Loucy (cell line): ENCODE data around the gene POLR2L.

Source experiments
- H2AFZ ChIP-seq: fragments of 200-600 bp; sonication (generic); 2 replicates; pipeline ENCODE4 v1.6.0; 2016; ENCODE audit warnings: antibody characterized with exemption, mild to moderate bottlenecking, low read length, moderate library complexity
- H3F3A ChIP-seq: fragments of 200-600 bp; 2 replicates; pipeline ENCODE4 v1.6.0; 2016; ENCODE audit warnings: antibody characterized with exemption, low read depth, mild to moderate bottlenecking
- H3K27me3 ChIP-seq: fragments of 200-600 bp; sonication (generic); 2 replicates; pipeline ENCODE4 v1.6.1; 2014; ENCODE audit warnings: low read length, mild to moderate bottlenecking; ENCODE audit not compliant: insufficient read depth, poor library complexity, severe bottlenecking
- H3K36me3 ChIP-seq: fragments of 200-600 bp; sonication (generic); 2 replicates; pipeline ENCODE4 v1.6.1; 2016; ENCODE audit warnings: low read length; ENCODE audit not compliant: insufficient read depth
- H3K4me1 ChIP-seq: fragments of 200-600 bp; sonication (generic); 2 replicates; pipeline ENCODE4 v1.5.1; 2014; ENCODE audit warnings: low read length, mild to moderate bottlenecking; ENCODE audit not compliant: insufficient read depth, poor library complexity, severe bottlenecking
- H3K4me2 ChIP-seq: fragments of 200-600 bp; sonication (generic); 2 replicates; pipeline ENCODE4 v1.6.0; 2014; ENCODE audit warnings: antibody characterized with exemption, low read length, low read depth, mild to moderate bottlenecking; ENCODE audit not compliant: poor library complexity, severe bottlenecking
- H3K4me3 ChIP-seq: fragments of 200-600 bp; sonication (generic); 2 replicates; pipeline ENCODE4 v1.5.1; 2014; ENCODE audit warnings: low read length, mild to moderate bottlenecking, mixed read lengths; ENCODE audit not compliant: poor library complexity, severe bottlenecking
- H3K79me2 ChIP-seq: fragments of 200-600 bp; sonication (generic); 2 replicates; pipeline ENCODE4 v1.6.1; 2014; ENCODE audit warnings: low read length; ENCODE audit not compliant: insufficient read depth
- H3K9ac ChIP-seq: fragments of 200-600 bp; sonication (generic); 2 replicates; pipeline ENCODE4 v1.6.0; 2014; ENCODE audit warnings: mild to moderate bottlenecking, low read depth, low read length, moderate library complexity; ENCODE audit not compliant: poor library complexity, severe bottlenecking
- H3K9me2 ChIP-seq: fragments of 200-600 bp; sonication (generic); replicated peaks from 2 replicates; pipeline ENCODE4 v1.6.1; 2016; ENCODE audit warnings: low read depth, low read length, mixed read lengths
- H3K9me3 ChIP-seq: fragments of 200-600 bp; sonication (generic); 2 replicates; pipeline ENCODE4 v1.6.1; 2014; ENCODE audit warnings: mild to moderate bottlenecking, antibody characterized with exemption, low read length, low read depth; ENCODE audit not compliant: insufficient read depth
- H4K20me1 ChIP-seq: fragments of 200-600 bp; sonication (generic); 2 replicates; pipeline ENCODE4 v1.6.0; 2014; ENCODE audit warnings: antibody characterized with exemption, low read length, mild to moderate bottlenecking; ENCODE audit not compliant: insufficient read depth, poor library complexity, severe bottlenecking
- EZH2phosphoT487 ChIP-seq: fragments of 200-600 bp; IDR thresholded peaks from 2 replicates; pipeline ENCODE4 v1.6.1; 2018; ENCODE audit warnings: antibody characterized with exemption, mild to moderate bottlenecking, moderate library complexity, borderline replicate concordance
- TF ChIP-seq, protein P1 (sequence below): fragments of 200-600 bp; sonication (generic); conservative IDR thresholded peaks from 2 replicates; pipeline ENCODE4 v1.5.1; 2014; ENCODE audit warnings: mild to moderate bottlenecking, antibody characterized with exemption, low read length

POLR2L gene

DNA sequence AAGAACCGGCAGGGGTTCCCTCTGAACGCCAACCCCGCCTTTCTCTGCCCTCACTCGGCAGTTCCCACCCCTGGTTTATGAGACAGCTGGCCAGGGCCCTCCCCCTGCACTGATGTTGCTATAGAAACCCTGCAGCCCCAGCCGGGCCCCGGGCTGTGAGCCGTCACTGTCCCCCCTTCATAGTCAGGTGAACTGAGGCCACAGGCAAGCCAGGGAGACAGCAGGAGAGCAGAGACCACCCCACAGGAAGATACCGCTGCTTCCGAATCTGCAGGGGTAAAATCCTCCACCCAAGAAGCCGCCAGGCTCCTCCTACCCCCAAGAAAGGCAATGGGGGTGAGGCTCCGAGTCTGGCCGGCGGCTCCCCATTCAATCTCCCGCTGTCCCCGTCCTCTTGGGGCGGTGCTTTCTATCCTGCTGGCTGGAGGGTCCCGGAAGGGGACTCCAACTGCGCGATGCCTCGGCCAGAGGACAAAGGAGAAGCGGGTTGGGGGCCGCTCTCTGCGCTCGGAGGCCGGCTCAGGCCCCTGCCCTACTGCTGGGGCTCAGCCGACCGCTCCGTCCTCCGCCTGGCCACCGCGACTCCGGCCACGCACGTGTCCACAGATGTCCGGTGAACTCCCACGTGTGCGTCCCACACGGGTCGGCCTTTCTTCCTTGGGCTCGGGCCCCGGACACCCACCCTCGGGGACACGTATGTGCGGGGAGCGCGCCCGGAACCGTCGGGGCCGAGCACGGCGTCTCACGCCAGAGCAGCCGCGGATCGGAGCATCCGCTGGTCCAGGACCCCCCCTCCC lies 44.8 kb downstream of the POLR2L start:
- TF ChIP-seq, protein P1, sequence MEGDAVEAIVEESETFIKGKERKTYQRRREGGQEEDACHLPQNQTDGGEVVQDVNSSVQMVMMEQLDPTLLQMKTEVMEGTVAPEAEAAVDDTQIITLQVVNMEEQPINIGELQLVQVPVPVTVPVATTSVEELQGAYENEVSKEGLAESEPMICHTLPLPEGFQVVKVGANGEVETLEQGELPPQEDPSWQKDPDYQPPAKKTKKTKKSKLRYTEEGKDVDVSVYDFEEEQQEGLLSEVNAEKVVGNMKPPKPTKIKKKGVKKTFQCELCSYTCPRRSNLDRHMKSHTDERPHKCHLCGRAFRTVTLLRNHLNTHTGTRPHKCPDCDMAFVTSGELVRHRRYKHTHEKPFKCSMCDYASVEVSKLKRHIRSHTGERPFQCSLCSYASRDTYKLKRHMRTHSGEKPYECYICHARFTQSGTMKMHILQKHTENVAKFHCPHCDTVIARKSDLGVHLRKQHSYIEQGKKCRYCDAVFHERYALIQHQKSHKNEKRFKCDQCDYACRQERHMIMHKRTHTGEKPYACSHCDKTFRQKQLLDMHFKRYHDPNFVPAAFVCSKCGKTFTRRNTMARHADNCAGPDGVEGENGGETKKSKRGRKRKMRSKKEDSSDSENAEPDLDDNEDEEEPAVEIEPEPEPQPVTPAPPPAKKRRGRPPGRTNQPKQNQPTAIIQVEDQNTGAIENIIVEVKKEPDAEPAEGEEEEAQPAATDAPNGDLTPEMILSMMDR = no peak
- TF ChIP-seq EZH2phosphoT487 = no peak
- peak overlapping the region; percentile 83 for H3K9ac ChIP-seq
- no peaks in the 10 kb centered on the region for H3K9me2 ChIP-seq
- H3K27me3 ChIP-seq = no peaks in the 10 kb centered on the region
- H3K9me3 ChIP-seq = no peaks in the 10 kb centered on the region
- H2AFZ ChIP-seq = peak overlapping the region; percentile 55; the same call in 1 of the 2 replicates
- peaks cover 14% of the 10 kb centered on the region for H4K20me1 ChIP-seq
- peak overlapping the region; percentile 85 for H3K4me3 ChIP-seq
- H3K36me3 ChIP-seq = no peaks in the 10 kb centered on the region
- H3F3A ChIP-seq = peaks cover 3% of the 10 kb centered on the region; the same call in 1 of the 2 replicates
- peak overlapping the region; percentile 100 for H3K4me2 ChIP-seq
- H3K4me1 ChIP-seq = peaks cover 17% of the 10 kb centered on the region
- peaks cover 20% of the 10 kb centered on the region; the same call in 1 of the 2 replicates for H3K79me2 ChIP-seq

DNA sequence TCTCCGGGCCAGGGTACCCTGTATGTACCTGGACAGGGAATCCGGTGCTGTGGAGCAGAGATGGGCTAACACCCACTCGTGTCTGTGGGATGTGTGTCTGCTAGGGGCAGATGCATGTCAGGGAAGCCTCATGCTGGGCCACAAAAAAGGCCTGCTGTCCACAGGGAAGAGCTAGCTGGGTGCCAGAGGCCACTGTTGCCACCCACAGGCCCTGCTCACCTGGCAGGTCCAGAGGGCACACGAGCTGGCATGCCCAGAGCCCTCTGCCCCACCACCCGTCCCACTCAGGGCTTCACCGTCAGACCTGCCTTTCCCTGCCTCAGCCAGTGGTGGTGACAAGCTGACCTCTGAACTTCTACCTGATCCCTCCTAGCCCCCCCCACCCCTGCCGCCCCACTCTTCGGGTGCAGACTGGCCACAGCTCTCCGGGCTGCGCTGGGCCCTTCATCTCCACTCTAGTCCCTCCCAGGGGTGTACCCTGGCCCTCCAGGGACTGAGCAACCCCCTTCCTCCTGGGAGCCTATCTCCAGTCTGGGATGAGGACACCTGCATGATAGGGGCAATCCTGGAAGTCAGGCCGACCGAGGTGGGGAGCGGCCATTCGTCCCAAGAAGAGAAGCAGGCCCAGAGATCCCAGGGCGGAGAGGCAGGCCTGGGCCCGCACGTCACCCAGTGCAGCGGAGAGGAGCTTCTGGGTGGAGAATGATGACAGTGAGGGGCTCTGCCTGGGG lies 45.6 kb downstream of the POLR2L start:
- Histone ChIP-seq H2AFZ (no peak overlapping the region), H3K36me3 (no peaks in the 10 kb centered on the region), H3K27me3 (no peaks in the 10 kb centered on the region), H3K9me3 (no peaks in the 10 kb centered on the region), H3K79me2 (peaks cover 19% of the 10 kb centered on the region; the same call in 1 of the 2 replicates), H3K4me3 (peak overlapping the region; percentile 85), H3F3A (peaks cover 3% of the 10 kb centered on the region; the same call in 1 of the 2 replicates), H3K9ac (peak overlapping the region; percentile 83), H4K20me1 (peaks cover 14% of the 10 kb centered on the region), H3K4me2 (peak overlapping the region; percentile 100), H3K9me2 (no peaks in the 10 kb centered on the region), H3K4me1 (peaks cover 17% of the 10 kb centered on the region)
- TF ChIP-seq, protein P1 = no peak
- no peak for TF ChIP-seq EZH2phosphoT487

DNA sequence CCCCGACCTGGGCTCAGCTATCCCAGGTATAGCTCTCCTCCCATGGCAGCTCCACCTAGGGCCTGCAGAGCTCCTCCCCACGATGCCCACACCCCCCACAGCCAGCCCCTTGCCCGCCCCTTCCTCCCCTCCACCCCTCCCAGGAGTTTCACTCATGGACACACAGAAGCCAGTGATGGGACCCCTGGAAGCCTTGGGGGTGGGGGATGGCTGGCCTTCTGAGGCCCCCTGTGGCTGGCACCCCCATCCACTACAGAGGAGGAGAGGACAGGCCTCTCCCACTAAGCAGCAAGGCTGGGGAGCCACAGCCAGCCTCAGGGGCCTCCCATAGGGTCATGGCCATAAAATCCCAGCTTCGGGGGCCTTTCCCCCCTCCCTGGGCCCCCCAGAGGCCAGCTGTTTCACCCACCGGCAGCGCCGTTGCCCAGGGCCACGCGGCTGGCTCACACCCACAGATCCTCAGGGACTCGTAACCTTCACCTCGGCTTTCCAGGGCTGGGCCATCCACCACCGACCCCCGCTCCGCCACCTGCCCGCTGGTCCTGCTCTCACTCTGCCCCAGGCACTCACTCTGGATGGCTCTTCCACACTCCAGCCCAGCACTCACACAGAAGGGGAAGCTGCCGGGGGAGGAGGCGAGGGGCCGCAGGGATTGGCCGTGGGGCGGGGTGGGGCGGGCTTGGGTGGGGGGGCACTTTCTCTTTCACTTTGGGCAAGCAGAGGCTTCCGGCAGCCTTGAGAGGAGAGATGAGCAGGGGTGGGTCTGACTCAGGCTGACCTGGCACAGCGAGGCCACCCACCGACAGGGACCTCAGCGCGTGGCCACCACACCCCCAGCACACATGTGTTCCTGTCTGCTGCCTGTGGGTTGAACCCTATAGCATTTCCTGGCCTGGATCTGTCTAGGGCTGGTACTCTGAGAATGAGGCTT lies 46.4 kb downstream of the POLR2L start:
- Histone ChIP-seq H3K4me3 (peak overlapping the region; percentile 85), H3K27me3 (no peaks in the 10 kb centered on the region), H3F3A (peaks cover 3% of the 10 kb centered on the region; the same call in 1 of the 2 replicates), H3K36me3 (no peaks in the 10 kb centered on the region), H4K20me1 (peaks cover 14% of the 10 kb centered on the region), H3K4me1 (peaks cover 17% of the 10 kb centered on the region), H3K9ac (peak overlapping the region; percentile 83), H3K9me3 (no peaks in the 10 kb centered on the region), H2AFZ (no peak overlapping the region), H3K79me2 (peaks cover 19% of the 10 kb centered on the region; the same call in 1 of the 2 replicates), H3K4me2 (peak overlapping the region; percentile 100), H3K9me2 (no peaks in the 10 kb centered on the region)
- TF ChIP-seq, protein P1 = no peak
- no peak for TF ChIP-seq EZH2phosphoT487
